ENCODE measurements around the gene CUX1.
A peak's percentile ranks its signal among the peaks of the same experiment; 100 is the strongest.

CUX1 gene

GRCh38 chr7:101856473-101857357, 39.3 kb downstream of the CUX1 start (continued):
- no peak for TF ChIP-seq ZNF16 (tag by site-specific recombination; IDR thresholded peaks at IDR 0.05; ENCODE audit: low read depth)
- peak; percentile 58; the same call in 1 of the 2 replicates for TF ChIP-seq YY1 (tag by site-specific recombination; IDR thresholded peaks at IDR 0.05)
- peak; percentile 83 for TF ChIP-seq PRDM4 (tag by site-specific recombination; IDR thresholded peaks at IDR 0.05)
- no peak for TF ChIP-seq ZNF221 (tag by site-specific recombination; IDR thresholded peaks at IDR 0.05; ENCODE audit: borderline replicate concordance)
- no peak for TF ChIP-seq ZNF48 (tag by site-specific recombination; IDR thresholded peaks at IDR 0.05)
- TF ChIP-seq ZNF341 (tag by site-specific recombination; IDR thresholded peaks at IDR 0.05; ENCODE audit: low read depth): peak; percentile 100
- peak; percentile 69; the same call in 1 of the 2 replicates for TF ChIP-seq ZBTB10 (tag by site-specific recombination; IDR thresholded peaks at IDR 0.05)
- TF ChIP-seq ZNF169 (tag by site-specific recombination; IDR thresholded peaks at IDR 0.05): no peak
- TF ChIP-seq ZFP69B (tag by site-specific recombination; IDR thresholded peaks at IDR 0.05): peak; percentile 47; the same call in 1 of the 2 replicates
- no peak for TF ChIP-seq KLF10 (tag by site-specific recombination; IDR thresholded peaks at IDR 0.05)
- TF ChIP-seq ZXDB (tag by site-specific recombination; IDR thresholded peaks at IDR 0.05): peak; percentile 42; the same call in 1 of the 2 replicates
- peak; percentile 68; the same call in 1 of the 2 replicates for TF ChIP-seq SCRT1 (tag by site-specific recombination; IDR thresholded peaks at IDR 0.05; ENCODE audit: borderline replicate concordance)
- TF ChIP-seq ZBTB48 (tag by site-specific recombination; IDR thresholded peaks at IDR 0.05): peak; percentile 68
- no peak for TF ChIP-seq ZFP3 (tag by site-specific recombination; IDR thresholded peaks at IDR 0.05; ENCODE audit: low read depth)
- TF ChIP-seq FEZF1 (tag by site-specific recombination; IDR thresholded peaks at IDR 0.05): peak; percentile 97
- TF ChIP-seq ZNF571 (tag by site-specific recombination; IDR thresholded peaks at IDR 0.05): no peak
- TF ChIP-seq KLF8 (tag by site-specific recombination; IDR thresholded peaks at IDR 0.05): peak; percentile 93
- TF ChIP-seq PRDM10 (tag by site-specific recombination; IDR thresholded peaks at IDR 0.05): peak; percentile 89
- TF ChIP-seq ZNF214 (tag by site-specific recombination; IDR thresholded peaks at IDR 0.05; ENCODE audit: borderline replicate concordance): no peak
- TF ChIP-seq ZBTB7A (tag by site-specific recombination; IDR thresholded peaks at IDR 0.05; ENCODE audit: low read depth): 0 out of 2 replicates have a peak, but pooled peaks have one; percentile 30
- TF ChIP-seq HIC1 (tag by site-specific recombination; IDR thresholded peaks at IDR 0.05): peak; percentile 94
- no peak for TF ChIP-seq INSM2 (tag by site-specific recombination; IDR thresholded peaks at IDR 0.05)
- TF ChIP-seq ZFHX2 (tag by site-specific recombination; conservative IDR thresholded peaks at IDR 0.05): peak; percentile 89
- no peak; the same call in 1 of the 2 replicates for TF ChIP-seq ZNF501 (tag by site-specific recombination; IDR thresholded peaks at IDR 0.05)
- TF ChIP-seq ZNF510 (tag by site-specific recombination; IDR thresholded peaks at IDR 0.05; ENCODE audit: insufficient replicate concordance): no peak
- TF ChIP-seq ZNF707 (tag by site-specific recombination; IDR thresholded peaks at IDR 0.05): no peak
